H1 (cell line): Measurements from ENCODE around the gene CD200R1L. TPM values are rescaled to one million over a fixed set of nuclear protein-coding genes. Genes with fewer than 3 reads are reported as not detected.

Experiments used
- CTCF ChIA-PET: fragments of 300-600 bp; sonication (Branson Sonifier 250); formaldehyde crosslinking; loops from one replicate; lab custom pipeline; 2021; ENCODE audit not compliant: partially characterized antibody; lab: Charles Lee
- POLR2A ChIA-PET: fragments of 300-600 bp; sonication (Branson Sonifier 250); formaldehyde crosslinking; loops from one replicate; lab custom pipeline; 2021; ENCODE audit warnings: inconsistent platforms; ENCODE audit not compliant: partially characterized antibody; lab: Charles Lee
- DNase-seq, 2 experiments: peaks; one replicate each; pipeline versions ENCODE4 v3.0.0 to v3.0.0-alpha.2; 2010 to 2022; ENCODE audit warnings: low spot score in 2 of 2, low read depth in 1 of 2, mixed read lengths in 1 of 2
- FAIRE-seq: peaks from 2 replicates; lab custom pipeline; 2011; peaks lifted over from hg19 to GRCh38; lab: Jason Lieb, UNC
- H2AFZ ChIP-seq: 2 replicates; pipeline ENCODE4 v1.8.1; 2012; ENCODE audit warnings: low read length, inconsistent platforms
- H2AK5ac ChIP-seq: 2 replicates; pipeline ENCODE4 v1.6.1; 2013; ENCODE audit warnings: low read depth, low read length
- H2BK120ac ChIP-seq: replicated peaks from 2 replicates; pipeline ENCODE3; 2013; ENCODE audit warnings: low read depth, low read length, inconsistent platforms
- H2BK12ac ChIP-seq: 2 replicates; pipeline ENCODE4 v1.6.1; 2013; ENCODE audit warnings: low read depth, low read length
- H2BK15ac ChIP-seq: 2 replicates; pipeline ENCODE4 v1.6.1; 2013; ENCODE audit warnings: low read length
- H2BK20ac ChIP-seq: 2 replicates; pipeline ENCODE4 v1.6.1; 2013; ENCODE audit warnings: low read length
- H2BK5ac ChIP-seq: 2 replicates; pipeline ENCODE4 v1.6.1; 2013; ENCODE audit warnings: low read depth, low read length
- H3K14ac ChIP-seq: 2 replicates; pipeline ENCODE4 v1.6.1; 2013; ENCODE audit warnings: inconsistent platforms; ENCODE audit not compliant: insufficient read length
- H3K18ac ChIP-seq: 2 replicates; pipeline ENCODE4 v1.6.1; 2013; ENCODE audit warnings: low read length; ENCODE audit errors: extremely low read depth
- H3K23ac ChIP-seq: 2 replicates; pipeline ENCODE4 v1.6.1; 2013; ENCODE audit warnings: inconsistent platforms; ENCODE audit not compliant: insufficient read length
- H3K23me2 ChIP-seq: 2 replicates; pipeline ENCODE4 v1.6.1; 2013; ENCODE audit warnings: low read depth, low read length
- H3K27ac ChIP-seq: 2 replicates; pipeline ENCODE4 v1.6.1; 2011; ENCODE audit warnings: low read depth, low read length, inconsistent platforms
- H3K27me3 ChIP-seq, 4 experiments: replicated peaks in 1 of 4; 1 replicate in 1 of 4; 2 replicates in 3 of 4; pipeline versions ENCODE4 v1.6.1 to v1.8.1; 2011 to 2013; ENCODE audit warnings: low read length in 3 of 4, mild to moderate bottlenecking in 3 of 4, inconsistent platforms in 2 of 4, mixed read lengths in 2 of 4, moderate library complexity in 1 of 4; ENCODE audit not compliant: control insufficient read depth in 3 of 4, insufficient read depth in 3 of 4; ENCODE audit errors: extremely low read depth in 1 of 4
- H3K36me3 ChIP-seq, 4 experiments: 2 replicates each; pipeline versions ENCODE4 v1.6.1 to v1.8.1; 2011 to 2013; ENCODE audit warnings: mild to moderate bottlenecking in 4 of 4, low read length in 3 of 4, moderate library complexity in 2 of 4, control low read depth in 1 of 4, inconsistent platforms in 1 of 4; ENCODE audit not compliant: insufficient read depth in 4 of 4, control insufficient read depth in 2 of 4
- H3K4ac ChIP-seq: replicated peaks from 2 replicates; pipeline ENCODE3; 2013; ENCODE audit warnings: low read length, low read depth, mixed read lengths, inconsistent platforms; ENCODE audit not compliant: insufficient read length
- H3K4me1 ChIP-seq, 4 experiments: replicated peaks in 1 of 4; 1 replicate in 1 of 4; 2 replicates in 3 of 4; pipeline versions ENCODE4 v1.6.1 to v1.8.1; 2011 to 2013; ENCODE audit warnings: low read length in 3 of 4, inconsistent platforms in 2 of 4, mixed read lengths in 1 of 4; ENCODE audit not compliant: insufficient read depth in 4 of 4, control insufficient read depth in 3 of 4
- H3K4me2 ChIP-seq, 2 experiments: 2 replicates each; pipeline versions ENCODE4 v1.6.1 to v1.8.1; 2011 to 2013; ENCODE audit warnings: low read depth in 2 of 2, low read length in 2 of 2, control low read depth in 1 of 2, inconsistent platforms in 1 of 2, mild to moderate bottlenecking in 1 of 2; ENCODE audit not compliant: insufficient read depth in 1 of 2
- H3K4me3 ChIP-seq, 4 experiments: fragments of 200-600, 300-600 bp in 1 of 4; sonication (generic), shearing (Covaris generic), sonication (Bioruptor Twin) in 1 of 4; 2 replicates each; pipeline versions ENCODE4 v1.5.1 to v1.8.1; 2011 to 2016; ENCODE audit warnings: low read length in 4 of 4, low read depth in 3 of 4, control low read depth in 2 of 4, inconsistent platforms in 2 of 4, mild to moderate bottlenecking in 2 of 4, mixed read lengths in 1 of 4, moderate library complexity in 1 of 4; ENCODE audit not compliant: insufficient read depth in 2 of 4; ENCODE audit errors: extremely low read depth in 1 of 4
- H3K56ac ChIP-seq: replicated peaks from 2 replicates; pipeline ENCODE3; 2013; ENCODE audit warnings: low read depth, mild to moderate bottlenecking, mixed read lengths, low read length, inconsistent platforms; ENCODE audit not compliant: insufficient read length
- H3K79me1 ChIP-seq: 2 replicates; pipeline ENCODE4 v1.6.1; 2013; ENCODE audit warnings: low read depth, low read length, control low read depth
- H3K79me2 ChIP-seq, 2 experiments: 2 replicates each; pipeline versions ENCODE4 v1.6.1 to v1.8.1; 2012 to 2013; ENCODE audit warnings: low read length in 2 of 2, mild to moderate bottlenecking in 2 of 2, inconsistent platforms in 1 of 2; ENCODE audit not compliant: insufficient read depth in 2 of 2, control insufficient read depth in 1 of 2
- H3K9ac ChIP-seq, 4 experiments: replicated peaks in 1 of 4; 1 replicate in 1 of 4; 2 replicates in 3 of 4; pipeline versions ENCODE4 v1.6.1 to v1.8.1; 2011 to 2013; ENCODE audit warnings: low read depth in 3 of 4, low read length in 3 of 4, control low read depth in 2 of 4, mild to moderate bottlenecking in 2 of 4, moderate library complexity in 2 of 4, inconsistent platforms in 1 of 4; ENCODE audit errors: extremely low read depth in 1 of 4
- H3K9me3 ChIP-seq, 2 experiments: 2 replicates each; pipeline versions ENCODE4 v1.6.1 to v1.8.1; 2012 to 2013; ENCODE audit warnings: mild to moderate bottlenecking in 2 of 2, moderate library complexity in 2 of 2, control low read depth in 1 of 2, inconsistent platforms in 1 of 2, low read depth in 1 of 2, low read length in 1 of 2, mixed read lengths in 1 of 2; ENCODE audit not compliant: insufficient read depth in 2 of 2
- H4K20me1 ChIP-seq, 2 experiments: replicated peaks in 1 of 2; 2 replicates each; pipeline versions ENCODE3 to v1.8.1; 2011 to 2013; ENCODE audit warnings: inconsistent platforms in 2 of 2, low read length in 2 of 2, mild to moderate bottlenecking in 1 of 2; ENCODE audit not compliant: insufficient read depth in 2 of 2, control insufficient read depth in 1 of 2
- H4K5ac ChIP-seq: 2 replicates; pipeline ENCODE4 v1.6.1; 2013; ENCODE audit warnings: low read length, low read depth, mixed read lengths, inconsistent platforms; ENCODE audit not compliant: insufficient read length
- H4K8ac ChIP-seq: 2 replicates; pipeline ENCODE4 v1.8.0; 2013; ENCODE audit warnings: mild to moderate bottlenecking, moderate library complexity, low read length, inconsistent platforms; ENCODE audit not compliant: insufficient read depth; ENCODE audit errors: extremely low read depth
- H4K91ac ChIP-seq: replicated peaks from 2 replicates; pipeline ENCODE3; 2013; ENCODE audit warnings: low read length, mixed read lengths, inconsistent platforms; ENCODE audit not compliant: insufficient read length
- CHD7 ChIP-seq: fragments of 300-600 bp; sonication (generic); IDR thresholded peaks from 2 replicates; pipeline ENCODE4 v1.7.1; 2012; ENCODE audit warnings: low read length, moderate library complexity, mild to moderate bottlenecking, inconsistent platforms; ENCODE audit not compliant: insufficient replicate concordance
- polyA plus RNA-seq, 7 experiments: library from polyadenylated mRNA; depleted of rRNA in 3 of 7; stranded (reverse) in 5 of 7; unstranded in 2 of 7; fragments of >200 nt in 5 of 7; fragments of 200-250 nt in 2 of 7; gene quantifications; 1 replicate in 5 of 7; 2 replicates in 1 of 7; 4 replicates in 1 of 7; pipeline versions ENCODE4 v1.2.1 to v1.2.3, GENCODE V29; 2011 to 2013; ENCODE audit warnings: missing spikeins in 2 of 7, mixed read lengths in 2 of 7
- total RNA-seq: library from RNA; stranded (reverse); fragmentation: NEBNext Ultra II Directional; extraction: Animal tissue kit (Norgen Biotek cat#: 25700); gene quantifications from 2 replicates; pipeline ENCODE4 v1.2.1, GENCODE V29; 2021

CD200R1L gene
- total and polyA plus RNA-seq, 2 of the 8 experiments (the other 6 are each of a cell fraction or from before 2014, with no cell fraction given): not detected

- Histone ChIP-seq H3K4me3 (no peak overlapping the region), H3K56ac (no peak overlapping the region), H3K27ac (no peak overlapping the region), H3K4me1 (no peaks in the 10 kb centered on the region), H2AK5ac (no peak overlapping the region), H3K9me3 (0 out of 4 replicates have a peak, but pooled peaks cover 0 to 3% of the 10 kb centered on the region in 2 experiments), H3K23ac (no peak overlapping the region), H2BK20ac (no peak overlapping the region), H3K79me2 (no peaks in the 10 kb centered on the region), H3K79me1 (no peaks in the 10 kb centered on the region), H3K4me2 (no peak overlapping the region), H3K14ac (no peak overlapping the region), H2BK5ac (no peak overlapping the region), H4K5ac (no peak overlapping the region), H4K91ac (no peak overlapping the region), H3K23me2 (no peaks in the 10 kb centered on the region), H2AFZ (no peak overlapping the region), H3K36me3 (no peaks in the 10 kb centered on the region), H3K4ac (no peak overlapping the region), H4K20me1 (no peaks in the 10 kb centered on the region), H3K9ac (no peak overlapping the region), H2BK15ac (no peak overlapping the region), H2BK12ac (no peak overlapping the region), H2BK120ac (no peak overlapping the region), H3K18ac (no peak overlapping the region), H4K8ac (no peak overlapping the region), H3K27me3 (no peaks in the 10 kb centered on the region)
- FAIRE-seq (no peak), DNase-seq (no peak)
- POLR2A ChIA-PET: no interaction called here
- CTCF ChIA-PET: interaction anchor here (0.8 to 4.4 kb wide), 8 partner anchors 9 to 871 kb away, joined by 3 to 31 read pairs (median 3); no protein-coding TSS in a partner anchor
- TF ChIP-seq CHD7: no peak
Measured at GRCh38 chr3:112815981-112816380, 30.7 kb downstream of the CD200R1L start.
